Measurements from ENCODE around the gene TALDO1.

Gene TALDO1

DNA sequence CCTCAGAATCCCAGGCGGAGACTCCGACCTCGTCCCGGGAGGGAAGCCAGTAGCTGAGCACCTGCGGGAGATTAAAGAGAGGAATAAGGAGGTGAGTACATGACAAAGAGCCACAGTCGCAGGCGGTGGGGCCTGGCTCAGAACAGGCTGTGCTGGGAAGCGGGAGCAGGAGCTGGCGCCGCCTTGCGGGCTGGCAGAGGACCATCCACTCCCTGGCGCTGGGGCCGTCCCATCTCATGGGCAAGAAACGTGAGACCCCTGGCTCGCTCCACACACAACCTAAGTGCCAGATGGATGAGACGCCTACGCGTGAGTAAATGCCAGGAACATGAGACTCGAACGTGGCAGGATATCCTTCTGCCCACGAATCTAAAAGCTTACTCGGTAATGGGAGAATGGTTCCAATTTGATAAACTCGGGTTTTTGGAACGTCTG, 36.3 kb downstream of the TALDO1 start:
- TF ChIP-seq SIN3A (IDR thresholded peaks at IDR 0.05; ENCODE audit: borderline replicate concordance, insufficient read depth, low read length) (no peak), TAF1 (IDR thresholded peaks at IDR 0.05; ENCODE audit: borderline replicate concordance, insufficient read depth, low read length) (no peak), POLR2AphosphoS5 (IDR thresholded peaks at IDR 0.05; ENCODE audit: low read depth, low read length) (no peak)

DNA sequence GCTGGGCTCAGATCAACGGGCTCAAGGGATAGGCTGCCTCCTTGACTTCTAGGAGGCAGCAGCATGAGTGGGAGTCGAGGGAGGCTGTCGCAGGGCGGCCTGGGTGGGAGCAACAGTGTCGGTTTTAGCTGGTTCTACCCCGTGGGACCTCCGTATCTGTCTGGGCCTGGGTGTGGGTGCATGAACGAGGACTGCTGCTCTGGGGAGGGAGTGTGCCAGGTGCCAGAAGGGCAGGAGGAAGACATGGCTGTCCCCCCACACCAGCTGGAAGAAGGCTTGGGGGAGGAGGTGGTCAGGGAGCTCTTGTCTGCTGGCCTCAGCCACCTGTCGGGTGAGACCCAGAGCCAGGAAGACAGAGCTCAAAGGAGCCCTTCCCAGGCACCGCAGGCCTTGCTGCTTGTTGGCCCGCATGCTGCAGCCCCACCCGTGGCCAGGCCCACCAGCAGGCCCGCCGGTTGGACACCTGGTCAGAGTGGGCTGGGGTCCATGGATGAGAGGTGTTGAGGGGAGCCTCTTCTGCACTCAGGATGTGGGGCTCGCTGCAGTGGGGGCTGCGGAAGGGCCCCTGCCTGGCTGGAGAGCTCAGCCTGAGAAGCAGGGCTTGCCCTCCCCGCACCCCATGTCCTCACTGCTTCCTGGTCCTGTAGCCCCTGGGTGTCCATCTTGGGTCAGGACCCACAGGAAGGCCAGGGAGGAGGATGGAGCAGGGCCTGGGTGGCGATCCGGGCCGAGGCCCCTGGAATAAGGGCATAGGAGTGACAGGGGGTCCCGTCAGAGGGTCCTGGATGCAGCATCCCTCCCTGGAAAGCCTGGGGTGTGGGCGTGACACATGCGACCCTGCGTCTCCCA, 39.2 kb downstream of the TALDO1 start:
- no peak for TF ChIP-seq FOXP2 (optimal IDR thresholded peaks at IDR 0.05; ENCODE audit: borderline replicate concordance, extremely low read depth, extremely low read length, insufficient read depth)

DNA sequence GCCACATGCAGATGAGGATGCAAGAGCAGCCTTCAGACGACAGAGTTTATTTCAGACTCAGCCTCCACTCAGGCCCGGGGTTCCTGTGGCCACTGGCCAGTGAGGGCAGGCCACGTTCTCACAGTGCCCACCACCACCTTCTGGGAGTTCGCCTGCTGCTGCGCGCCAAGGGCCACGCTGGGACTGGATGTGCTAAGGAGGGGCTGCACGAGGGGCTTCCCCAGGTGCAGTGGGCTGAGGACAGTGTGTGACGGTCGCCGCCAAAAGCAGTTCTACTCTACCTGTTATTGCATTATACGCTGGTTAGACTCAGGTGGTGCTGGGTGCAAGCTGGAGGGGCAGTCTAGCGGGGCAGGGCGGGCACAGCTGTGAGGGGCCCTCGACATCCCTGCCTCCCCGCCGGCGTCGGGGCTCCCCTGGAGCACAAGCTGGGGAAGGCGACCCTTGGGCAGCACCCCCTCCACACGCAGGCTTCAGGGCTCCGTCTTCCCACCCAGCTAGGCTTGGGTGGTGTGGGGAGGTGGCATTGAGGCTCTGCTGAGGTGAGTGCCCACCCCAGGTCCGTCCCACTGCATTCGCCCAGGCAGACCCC, 39.9 kb downstream of the TALDO1 start:
- TF ChIP-seq FOXP2 (optimal IDR thresholded peaks at IDR 0.05; ENCODE audit: borderline replicate concordance, extremely low read depth, extremely low read length, insufficient read depth), result no peak
- TF ChIP-seq, protein P1, sequence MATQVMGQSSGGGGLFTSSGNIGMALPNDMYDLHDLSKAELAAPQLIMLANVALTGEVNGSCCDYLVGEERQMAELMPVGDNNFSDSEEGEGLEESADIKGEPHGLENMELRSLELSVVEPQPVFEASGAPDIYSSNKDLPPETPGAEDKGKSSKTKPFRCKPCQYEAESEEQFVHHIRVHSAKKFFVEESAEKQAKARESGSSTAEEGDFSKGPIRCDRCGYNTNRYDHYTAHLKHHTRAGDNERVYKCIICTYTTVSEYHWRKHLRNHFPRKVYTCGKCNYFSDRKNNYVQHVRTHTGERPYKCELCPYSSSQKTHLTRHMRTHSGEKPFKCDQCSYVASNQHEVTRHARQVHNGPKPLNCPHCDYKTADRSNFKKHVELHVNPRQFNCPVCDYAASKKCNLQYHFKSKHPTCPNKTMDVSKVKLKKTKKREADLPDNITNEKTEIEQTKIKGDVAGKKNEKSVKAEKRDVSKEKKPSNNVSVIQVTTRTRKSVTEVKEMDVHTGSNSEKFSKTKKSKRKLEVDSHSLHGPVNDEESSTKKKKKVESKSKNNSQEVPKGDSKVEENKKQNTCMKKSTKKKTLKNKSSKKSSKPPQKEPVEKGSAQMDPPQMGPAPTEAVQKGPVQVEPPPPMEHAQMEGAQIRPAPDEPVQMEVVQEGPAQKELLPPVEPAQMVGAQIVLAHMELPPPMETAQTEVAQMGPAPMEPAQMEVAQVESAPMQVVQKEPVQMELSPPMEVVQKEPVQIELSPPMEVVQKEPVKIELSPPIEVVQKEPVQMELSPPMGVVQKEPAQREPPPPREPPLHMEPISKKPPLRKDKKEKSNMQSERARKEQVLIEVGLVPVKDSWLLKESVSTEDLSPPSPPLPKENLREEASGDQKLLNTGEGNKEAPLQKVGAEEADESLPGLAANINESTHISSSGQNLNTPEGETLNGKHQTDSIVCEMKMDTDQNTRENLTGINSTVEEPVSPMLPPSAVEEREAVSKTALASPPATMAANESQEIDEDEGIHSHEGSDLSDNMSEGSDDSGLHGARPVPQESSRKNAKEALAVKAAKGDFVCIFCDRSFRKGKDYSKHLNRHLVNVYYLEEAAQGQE (IDR thresholded peaks at IDR 0.05; ENCODE audit: insufficient read depth in 1 of 2, low read depth in 2 of 2, low read length in 2 of 2), result no peak
- no peak for TF ChIP-seq SIN3A (IDR thresholded peaks at IDR 0.05; ENCODE audit: borderline replicate concordance, insufficient read depth, low read length)
- TF ChIP-seq POLR2AphosphoS5 (IDR thresholded peaks at IDR 0.05; ENCODE audit: low read depth, low read length), result no peak
- no peak for TF ChIP-seq TAF1 (IDR thresholded peaks at IDR 0.05; ENCODE audit: borderline replicate concordance, insufficient read depth, low read length)

DNA sequence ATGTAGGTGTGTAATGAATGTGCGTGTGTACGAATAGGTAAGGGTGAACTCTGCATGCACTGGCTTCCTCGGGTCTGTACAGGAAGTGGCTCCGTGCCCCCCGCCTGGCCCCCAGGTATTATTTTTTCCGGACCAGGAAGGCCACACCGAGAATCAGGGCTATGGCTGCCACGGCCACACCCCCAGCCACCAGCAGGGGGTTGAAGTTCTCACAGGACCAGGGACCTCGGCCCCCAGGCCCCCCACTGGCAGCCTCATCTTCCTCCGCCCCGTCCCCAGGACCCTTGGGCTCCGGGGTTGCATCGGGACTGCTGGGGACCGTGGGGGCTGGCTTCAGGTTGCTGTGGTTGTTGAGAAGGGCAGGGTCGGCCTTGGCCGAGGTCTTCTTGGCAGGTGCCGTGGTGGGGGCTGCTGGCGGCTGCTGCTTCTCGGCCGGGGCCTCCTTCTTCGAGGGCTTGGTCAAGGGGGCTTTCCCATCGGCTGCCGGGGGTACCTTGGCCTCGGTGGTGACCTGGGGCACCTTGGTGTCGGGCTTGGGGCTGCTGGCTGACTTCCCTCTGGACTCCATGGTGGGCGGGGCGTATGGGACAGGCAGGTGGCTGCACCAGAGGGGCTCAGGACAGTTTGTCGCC, 40.9 kb downstream of the TALDO1 start:
- TF ChIP-seq SIN3A (IDR thresholded peaks at IDR 0.05; ENCODE audit: borderline replicate concordance, insufficient read depth, low read length) (no peak), POLR2AphosphoS5 (IDR thresholded peaks at IDR 0.05; ENCODE audit: low read depth, low read length) (no peak), TAF1 (IDR thresholded peaks at IDR 0.05; ENCODE audit: borderline replicate concordance, insufficient read depth, low read length) (no peak), FOXP2 (optimal IDR thresholded peaks at IDR 0.05; ENCODE audit: borderline replicate concordance, extremely low read depth, extremely low read length, insufficient read depth) (no peak)
- TF ChIP-seq, protein P1 (IDR thresholded peaks at IDR 0.05; ENCODE audit: insufficient read depth in 1 of 2, low read depth in 2 of 2, low read length in 2 of 2), result no peak

DNA sequence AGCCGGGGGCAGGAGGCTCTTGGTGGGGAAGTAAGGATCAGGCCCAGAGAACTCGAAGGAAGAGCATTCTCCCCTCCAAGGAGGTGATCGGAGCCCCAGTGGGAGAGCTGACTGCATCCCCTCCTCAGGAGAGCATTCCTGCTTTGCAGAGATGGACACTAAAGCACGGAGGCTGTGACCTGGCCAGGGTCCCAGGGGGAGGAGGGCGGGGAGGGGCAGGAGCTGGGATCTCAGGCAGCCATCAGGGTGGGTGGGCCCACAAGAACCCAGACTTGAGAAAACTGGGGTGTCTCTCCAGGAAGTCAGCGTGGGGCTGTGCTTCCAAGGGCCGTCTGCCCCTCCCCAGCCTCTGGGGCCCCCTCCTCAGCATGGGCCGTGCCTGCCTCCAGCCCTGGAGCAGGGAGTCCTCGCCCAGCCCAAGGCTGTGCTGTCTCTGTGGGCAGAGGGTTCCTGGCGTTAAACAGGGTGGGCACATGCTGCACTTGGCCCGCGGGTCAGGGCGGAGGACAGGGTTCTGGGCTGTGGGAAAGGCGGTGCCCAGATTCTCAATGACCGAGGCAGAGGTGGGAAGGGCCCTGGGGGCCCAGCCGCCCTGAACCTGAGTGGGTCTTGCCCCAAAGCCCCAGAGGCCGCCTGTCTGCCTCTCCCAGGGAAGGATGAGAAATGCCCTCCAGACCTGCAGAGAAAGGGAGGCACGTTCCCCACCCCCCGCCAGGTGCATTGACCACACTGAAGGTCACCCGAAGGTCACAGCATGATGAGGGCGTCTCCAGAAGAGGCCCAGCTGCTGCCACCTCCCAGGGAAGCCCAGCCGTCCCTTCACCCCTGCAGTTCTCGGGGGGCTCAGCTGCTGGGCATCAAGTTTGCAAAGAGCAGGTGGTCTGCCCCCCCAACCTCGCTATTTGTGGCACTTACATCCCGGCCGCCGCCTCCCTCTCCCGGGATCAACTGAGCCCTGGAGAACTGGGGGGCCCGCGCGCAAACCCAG, 42.0 kb downstream of the TALDO1 start:
- TF ChIP-seq, protein P1 (IDR thresholded peaks at IDR 0.05; ENCODE audit: insufficient read depth in 1 of 2, low read depth in 2 of 2, low read length in 2 of 2), result no peak
- TF ChIP-seq POLR2AphosphoS5 (IDR thresholded peaks at IDR 0.05; ENCODE audit: low read depth, low read length) (no peak), FOXP2 (optimal IDR thresholded peaks at IDR 0.05; ENCODE audit: borderline replicate concordance, extremely low read depth, extremely low read length, insufficient read depth) (no peak), SIN3A (IDR thresholded peaks at IDR 0.05; ENCODE audit: borderline replicate concordance, insufficient read depth, low read length) (no peak), TAF1 (IDR thresholded peaks at IDR 0.05; ENCODE audit: borderline replicate concordance, insufficient read depth, low read length) (no peak)

All from PFSK-1 (cell line).